Mucosa of stomach (tissue), 1 donor: Measurements from ENCODE around the gene ZNF197.
"Not testable (repeated sequence)": the region's sequence is repeated elsewhere in the genome, so short reads cannot be mapped to it uniquely, and the experiment has no call there.

Experiments used
- H3K27me3 ChIP-seq: one replicate; pipeline ENCODE4 v1.7.0; 2013; ENCODE audit warnings: mild to moderate bottlenecking, low read length; ENCODE audit not compliant: control insufficient read depth, insufficient read depth
- H3K36me3 ChIP-seq: one replicate; pipeline ENCODE4 v1.7.0; 2013; ENCODE audit warnings: low read length; ENCODE audit not compliant: control insufficient read depth, insufficient read depth
- H3K4me1 ChIP-seq: one replicate; pipeline ENCODE4 v1.7.0; 2013; ENCODE audit warnings: mild to moderate bottlenecking, low read length; ENCODE audit not compliant: control insufficient read depth, insufficient read depth
- H3K4me3 ChIP-seq: one replicate; pipeline ENCODE4 v1.7.0; 2013; ENCODE audit warnings: low read length
- H3K9ac ChIP-seq: one replicate; pipeline ENCODE4 v1.7.0; 2013; ENCODE audit warnings: mild to moderate bottlenecking, low read length, moderate library complexity
- H3K9me3 ChIP-seq: one replicate; pipeline ENCODE4 v1.7.0; 2013; ENCODE audit warnings: mild to moderate bottlenecking, low read length, moderate library complexity; ENCODE audit not compliant: control insufficient read depth
- donor health status: Pancreatic carcinoma.

ZNF197 gene

GRCh38 chr3:44624749-44625480 lies at the start of gene ZNF197:
Gene ZNF197 (plus strand): TSS chr3:44625036. CDS start chr3:44629155, 4,119 bp downstream.
- peak within 1 kb of the TSS; percentile 75 for H3K4me3 ChIP-seq
- no peaks in the 10 kb centered on the region for H3K9me3 ChIP-seq
- no peaks in the 10 kb centered on the region for H3K27me3 ChIP-seq
- H3K36me3 ChIP-seq = no peaks in the 10 kb centered on the region
- H3K9ac ChIP-seq = peak within 1 kb of the TSS; percentile 58
- peaks cover 6% of the 10 kb centered on the region for H3K4me1 ChIP-seq

- H3K4me1 ChIP-seq = no peaks in the 10 kb centered on the region
- H3K36me3 ChIP-seq = no peaks in the 10 kb centered on the region
- no peaks in the 10 kb centered on the region for H3K9me3 ChIP-seq
- H3K9ac ChIP-seq = no peak overlapping the region
- peaks cover 3% of the 10 kb centered on the region for H3K27me3 ChIP-seq
- no peak overlapping the region for H3K4me3 ChIP-seq
These were observed 48.2 kb upstream of the ZNF197 start for GRCh38 chr3:44576613-44577012.

DNA sequence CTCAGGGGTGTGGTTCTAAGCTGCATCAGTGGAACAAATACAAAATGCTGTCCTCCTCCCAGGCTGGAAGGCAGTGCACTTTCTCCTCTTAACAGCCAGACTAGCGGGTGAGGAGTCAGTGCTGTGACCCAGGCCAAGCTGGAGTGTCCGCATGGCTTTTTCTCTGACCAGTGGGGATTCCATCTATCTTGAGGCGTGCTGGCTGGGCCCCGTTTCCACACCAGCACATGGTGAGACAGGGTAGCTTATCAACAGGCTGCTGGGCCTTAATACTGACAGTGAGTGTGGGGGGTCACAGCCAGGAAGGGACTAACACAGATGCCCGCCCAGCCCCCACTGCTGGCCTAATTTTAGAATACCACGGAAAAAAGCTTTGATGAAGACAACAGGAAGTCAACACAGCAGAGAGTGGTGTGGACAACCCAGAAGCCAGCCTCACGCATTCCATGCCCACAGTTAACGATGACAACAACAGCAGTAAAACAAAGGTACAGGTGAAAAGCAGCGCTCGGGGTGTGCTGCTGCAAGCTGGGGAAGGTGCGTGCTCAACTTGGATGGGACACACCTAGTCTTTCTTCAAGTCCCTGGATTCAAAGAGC lies 47.4 kb upstream of the ZNF197 start:
- not testable (repeated sequence) for H3K4me1 ChIP-seq, H3K9ac ChIP-seq, H3K4me3 ChIP-seq, H3K9me3 ChIP-seq, H3K36me3 ChIP-seq, H3K27me3 ChIP-seq

- H3K4me1 ChIP-seq, H3K36me3 ChIP-seq, H3K9me3 ChIP-seq, H3K9ac ChIP-seq, H3K27me3 ChIP-seq, H3K4me3 ChIP-seq: not testable (repeated sequence)
These were observed 46.5 kb upstream of the ZNF197 start for GRCh38 chr3:44578316-44578715.

DNA sequence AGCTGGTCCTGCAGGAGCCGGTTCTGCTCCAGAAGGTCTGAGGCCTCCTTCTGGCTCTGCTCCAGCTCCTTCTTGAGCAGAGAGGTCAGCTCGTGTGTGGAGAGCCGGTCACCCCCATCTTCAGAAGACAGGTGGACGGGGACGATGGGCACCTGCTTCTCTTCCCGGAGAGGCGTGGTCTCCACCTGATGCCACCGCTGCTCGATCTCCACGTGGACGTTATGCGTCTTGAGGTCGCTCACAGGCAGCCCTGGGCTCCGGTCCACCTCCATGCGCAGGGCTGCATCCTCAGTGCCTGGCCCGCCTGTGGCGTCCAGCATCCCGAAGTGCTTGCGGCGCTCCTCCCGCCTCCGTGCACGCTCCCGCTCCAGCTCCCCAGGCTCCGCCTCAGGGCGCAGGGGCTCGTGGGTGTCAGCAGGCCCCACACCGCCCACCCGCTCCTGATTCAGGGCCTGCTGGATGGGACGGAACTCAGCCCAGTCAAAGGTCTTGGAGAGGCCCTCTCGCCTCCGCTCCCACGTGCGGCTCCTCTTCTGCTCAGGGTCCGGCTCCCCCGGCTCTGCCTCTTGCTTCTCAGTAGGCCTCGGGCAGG lies 45.8 kb upstream of the ZNF197 start:
- H3K9me3 ChIP-seq, H3K4me3 ChIP-seq: not testable (repeated sequence)

GRCh38 chr3:44579749-44580148 lies 45.1 kb upstream of the ZNF197 start:
- H3K9me3 ChIP-seq, H3K36me3 ChIP-seq, H3K9ac ChIP-seq, H3K4me3 ChIP-seq, H3K4me1 ChIP-seq: not testable (repeated sequence)
- H3K27me3 ChIP-seq = peaks cover 16% of the 10 kb centered on the region

More for the DNA sequence above, 45.8 kb upstream of the ZNF197 start:
- H3K36me3 ChIP-seq, H3K27me3 ChIP-seq, H3K9ac ChIP-seq, H3K4me1 ChIP-seq: not testable (repeated sequence)

DNA sequence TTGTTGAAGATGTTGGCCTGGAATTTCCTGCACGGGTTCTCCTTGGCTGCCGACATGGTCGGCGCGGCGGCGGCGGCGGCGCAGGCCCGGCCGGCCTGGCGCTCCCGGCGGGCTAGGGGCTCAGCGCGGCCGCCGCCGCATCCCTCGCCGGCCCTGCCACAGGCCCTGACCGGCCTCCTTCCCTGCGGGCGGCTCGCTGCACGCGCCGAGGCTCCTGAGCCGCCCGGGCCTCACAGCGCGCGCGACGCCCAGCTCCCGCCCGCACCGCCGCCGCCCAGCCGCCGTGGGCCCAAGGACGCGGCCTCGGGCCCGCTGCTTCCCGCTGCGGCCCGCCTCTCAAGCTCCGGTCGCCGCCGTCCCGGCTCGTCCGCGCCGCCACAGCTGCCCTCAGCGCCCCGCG lies 43.9 kb upstream of the ZNF197 start:
- not testable (repeated sequence) for H3K4me1 ChIP-seq, H3K4me3 ChIP-seq, H3K36me3 ChIP-seq, H3K9ac ChIP-seq, H3K9me3 ChIP-seq
- peaks cover 22% of the 10 kb centered on the region for H3K27me3 ChIP-seq

GRCh38 chr3:44584646-44585501 lies 40.0 kb upstream of the ZNF197 start, which contains the start of gene ZNF660:
Gene ZNF660 (plus strand): TSS chr3:44584964. CDS start chr3:44594194, 9,230 bp downstream.
- Histone ChIP-seq H3K4me3 (peak within 1 kb of the TSS; percentile 71), H3K9ac (peak within 1 kb of the TSS; percentile 72), H3K27me3 (peaks cover 22% of the 10 kb centered on the region)

DNA sequence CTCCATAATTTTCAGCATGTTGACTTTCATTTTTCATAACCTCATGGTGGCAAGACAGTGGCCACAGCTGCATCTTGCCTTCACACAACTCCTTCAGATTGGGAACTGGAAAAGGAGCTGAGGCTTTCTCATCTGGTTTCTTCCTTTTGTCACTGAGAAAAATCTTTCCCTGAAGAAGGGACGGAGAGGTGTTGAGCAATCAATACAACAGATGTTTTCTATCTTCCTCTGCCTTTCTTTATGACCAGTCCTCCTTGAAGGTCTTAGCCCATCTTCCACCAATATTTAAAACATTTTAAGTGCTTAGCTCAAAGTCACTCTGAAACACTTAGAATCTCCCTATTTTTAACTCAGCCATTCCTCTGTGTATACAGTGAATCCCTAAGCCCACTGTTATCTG lies 28.2 kb upstream of the ZNF197 start:
- Histone ChIP-seq H3K27me3 (no peaks in the 10 kb centered on the region), H3K9me3 (no peaks in the 10 kb centered on the region), H3K4me3 (no peak overlapping the region), H3K4me1 (no peaks in the 10 kb centered on the region), H3K36me3 (no peaks in the 10 kb centered on the region), H3K9ac (no peak overlapping the region)

More at GRCh38 chr3:44584646-44585501, 40.0 kb upstream of the ZNF197 start, which contains the start of gene ZNF660:
- Histone ChIP-seq H3K4me1 (peaks cover 4% of the 10 kb centered on the region), H3K9me3 (no peaks in the 10 kb centered on the region), H3K36me3 (no peaks in the 10 kb centered on the region)

GRCh38 chr3:44601749-44602148 lies 23.1 kb upstream of the ZNF197 start:
- H3K9me3 ChIP-seq = no peaks in the 10 kb centered on the region
- H3K4me3 ChIP-seq = no peak overlapping the region
- no peaks in the 10 kb centered on the region for H3K27me3 ChIP-seq
- H3K36me3 ChIP-seq = no peaks in the 10 kb centered on the region
- H3K9ac ChIP-seq = no peak overlapping the region
- H3K4me1 ChIP-seq = no peaks in the 10 kb centered on the region

- H3K9me3 ChIP-seq = no peaks in the 10 kb centered on the region
- no peak overlapping the region for H3K4me3 ChIP-seq
- H3K36me3 ChIP-seq = no peaks in the 10 kb centered on the region
- H3K4me1 ChIP-seq = no peaks in the 10 kb centered on the region
- no peak overlapping the region for H3K9ac ChIP-seq
- no peaks in the 10 kb centered on the region for H3K27me3 ChIP-seq
These were observed 12.2 kb upstream of the ZNF197 start for GRCh38 chr3:44612678-44613077.

- H3K4me3 ChIP-seq = no peak overlapping the region
- peaks cover 8% of the 10 kb centered on the region for H3K36me3 ChIP-seq
- peaks cover 6% of the 10 kb centered on the region for H3K4me1 ChIP-seq
- no peaks in the 10 kb centered on the region for H3K27me3 ChIP-seq
- no peak overlapping the region for H3K9ac ChIP-seq
- no peaks in the 10 kb centered on the region for H3K9me3 ChIP-seq
These were observed 3.9 kb downstream of the ZNF197 start for GRCh38 chr3:44628716-44629115.
